ENCODE measurements around the gene CACNA2D2. TPM values are rescaled to one million over a fixed set of nuclear protein-coding genes. Genes with fewer than 3 reads are reported as not detected.

Gene CACNA2D2
- not detected in 2 replicates for total RNA-seq (2014; rRNA removed; shearing (Covaris generic))

DNA sequence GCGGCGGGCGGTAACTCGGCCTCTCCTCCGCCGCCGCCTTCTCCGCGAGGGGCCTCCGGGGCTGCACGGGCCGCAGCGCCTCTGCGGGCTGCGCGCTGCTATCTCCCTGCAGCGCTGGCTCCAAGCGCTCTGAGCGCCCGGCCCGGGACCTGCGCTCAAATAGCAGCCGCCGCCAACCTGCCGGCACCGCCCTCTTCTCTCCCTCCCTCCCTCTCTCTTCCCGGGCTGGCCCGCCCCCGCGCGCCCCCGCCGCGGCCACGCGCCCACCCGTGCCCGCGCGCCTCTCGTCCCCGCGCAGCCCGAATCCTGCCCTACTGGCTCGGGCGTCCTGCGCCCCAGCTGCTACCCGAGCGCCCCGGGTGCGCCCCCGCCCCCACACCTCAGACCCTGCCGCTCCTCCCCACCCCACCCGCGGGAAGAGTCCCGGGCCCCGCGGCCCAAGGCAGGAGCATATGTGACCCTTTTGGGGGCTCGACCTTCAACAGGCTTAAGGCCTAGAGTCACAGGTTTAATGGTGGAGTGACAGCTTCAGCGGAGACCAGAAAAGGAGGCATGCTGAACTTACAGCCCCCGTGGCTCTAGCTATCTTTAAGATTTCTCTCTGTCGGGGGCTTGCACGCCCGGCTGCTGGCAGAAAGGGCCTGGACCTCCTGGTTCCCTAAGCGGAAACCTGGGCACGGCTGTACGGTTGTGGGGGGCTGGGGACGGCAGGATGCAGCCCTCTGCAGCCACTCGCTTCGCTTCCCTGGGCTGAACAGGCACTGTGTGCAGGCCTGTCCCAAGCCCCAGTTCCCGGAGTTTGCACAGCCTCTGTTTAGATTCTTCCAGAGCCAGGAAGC lies at the start of gene CACNA2D2:
Gene CACNA2D2, minus strand, starts transcription at position 131 of the 839 bp plus-strand sequence. CDS start 211 bp downstream, outside the sequence.
- DNase-seq (ENCODE audit: low read depth in 1 of 2, low spot score in 2 of 2) = no peak

DNA sequence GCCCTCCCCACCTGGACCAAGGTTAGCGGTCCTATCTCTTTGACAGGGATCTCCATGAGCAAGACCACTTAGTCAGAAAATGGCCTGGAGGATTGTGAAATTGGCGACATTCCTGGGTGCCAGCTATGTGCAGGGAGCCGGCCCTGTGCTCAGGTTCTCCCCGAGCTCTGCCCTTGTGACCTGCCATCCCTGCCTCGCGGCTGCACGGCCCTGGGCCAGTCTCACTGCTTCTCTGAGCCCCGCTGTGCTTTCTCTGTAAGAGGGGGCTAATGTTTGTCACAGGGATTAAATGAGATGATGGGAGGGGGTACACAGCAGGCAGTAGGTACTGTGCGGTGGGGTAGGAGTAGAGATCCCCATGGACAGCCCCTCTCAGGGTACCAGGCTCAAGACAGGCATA lies 49.2 kb upstream of the CACNA2D2 start:
- Histone ChIP-seq H3K9me3 (replicated peaks) (no peaks in the 10 kb centered on the region), H3K27ac (no peak overlapping the region), H3K4me3 (no peak overlapping the region), H3K4me1 (replicated peaks) (no peaks in the 10 kb centered on the region), H3K36me3 (no peaks in the 10 kb centered on the region), H3K27me3 (replicated peaks) (peaks cover 4% of the 10 kb centered on the region; the same call in 1 of the 2 replicates)
- no peak for DNase-seq (ENCODE audit: low read depth in 1 of 2, low spot score in 2 of 2)

More for the DNA sequence above, at the start of gene CACNA2D2:
- Histone ChIP-seq H3K4me3 (no peak within 1 kb of the TSS), H3K9me3 (replicated peaks) (no peaks in the 10 kb centered on the region), H3K27ac (no peak within 1 kb of the TSS), H3K36me3 (no peaks in the 10 kb centered on the region), H3K4me1 (replicated peaks) (peaks cover 4% of the 10 kb centered on the region), H3K27me3 (replicated peaks) (peaks cover 43% of the 10 kb centered on the region)

DNA sequence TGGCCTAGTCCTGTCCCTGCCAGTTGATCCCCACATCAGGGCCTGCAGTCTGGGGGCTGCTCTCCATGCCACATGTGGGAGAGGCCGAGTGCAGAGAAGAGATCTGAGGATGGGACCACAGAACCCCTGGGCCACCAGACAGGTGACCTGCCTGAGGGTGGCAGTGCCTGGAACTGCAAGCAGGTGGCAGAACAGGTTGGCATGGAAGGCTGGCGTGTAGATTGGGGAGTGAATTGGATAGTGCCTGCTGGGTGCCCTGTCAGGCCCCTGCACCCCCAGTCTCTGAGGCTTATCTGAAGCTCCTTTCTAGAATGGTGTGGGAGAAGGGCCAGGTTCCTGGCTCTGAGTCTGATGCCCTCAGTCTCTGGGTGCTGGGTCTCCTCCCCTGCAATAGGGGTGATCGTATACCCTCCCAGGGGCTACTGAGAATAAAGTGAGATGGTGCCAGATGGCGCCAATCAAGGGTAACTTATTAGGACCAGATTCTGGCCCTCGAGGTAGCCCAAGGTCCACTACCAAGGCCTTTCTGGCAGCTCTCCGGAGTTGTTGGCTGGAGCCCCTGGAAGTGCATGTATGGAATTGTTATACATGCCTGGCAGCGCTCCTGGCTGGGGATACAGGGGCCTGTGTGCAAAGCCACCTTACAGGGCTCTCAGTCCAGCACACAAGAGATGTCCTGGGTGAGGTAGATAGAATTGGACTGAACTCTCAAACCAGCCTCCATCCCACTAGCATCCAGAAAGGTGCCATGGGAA lies 48.4 kb upstream of the CACNA2D2 start:
- Histone ChIP-seq H3K9me3 (replicated peaks) (no peaks in the 10 kb centered on the region), H3K27me3 (replicated peaks) (peaks cover 4% of the 10 kb centered on the region; the same call in 1 of the 2 replicates), H3K36me3 (no peaks in the 10 kb centered on the region), H3K4me3 (no peak overlapping the region), H3K4me1 (replicated peaks) (no peaks in the 10 kb centered on the region), H3K27ac (no peak overlapping the region)
- no peak for DNase-seq (ENCODE audit: low read depth in 1 of 2, low spot score in 2 of 2)

DNA sequence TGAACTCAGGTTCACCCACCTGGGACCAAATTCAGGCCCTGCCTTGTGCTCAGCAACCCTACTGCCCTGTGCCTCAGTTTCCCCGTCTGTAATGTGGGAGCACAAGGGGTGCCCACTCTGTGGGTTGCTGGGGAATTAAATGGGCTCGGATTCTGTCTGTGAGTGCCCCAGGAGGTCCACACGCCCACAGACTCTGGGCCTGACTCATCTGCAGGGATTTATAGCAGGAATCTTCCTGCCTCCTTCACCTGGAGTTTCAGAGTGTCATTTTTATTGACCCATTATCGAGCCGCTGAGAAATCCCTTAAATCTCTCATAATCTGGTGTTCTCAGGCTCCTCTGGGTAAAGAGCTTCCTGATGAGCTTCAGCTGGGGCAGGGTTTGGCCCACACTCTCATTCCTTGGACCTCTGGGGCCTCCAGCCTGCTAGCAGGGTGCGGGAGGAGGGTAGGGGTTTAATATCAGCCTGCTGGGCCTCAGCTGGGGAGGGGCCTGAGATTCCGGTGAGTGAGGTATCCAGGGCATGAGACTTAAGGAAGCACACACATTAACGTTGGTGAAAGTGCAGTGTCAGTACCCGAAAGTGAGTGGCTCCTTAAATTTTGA lies 47.7 kb upstream of the CACNA2D2 start:
- peaks cover 4% of the 10 kb centered on the region; the same call in 1 of the 2 replicates for H3K27me3 ChIP-seq (replicated peaks)
- DNase-seq (ENCODE audit: low read depth in 1 of 2, low spot score in 2 of 2) = no peak
- H3K27ac ChIP-seq = no peak overlapping the region
- no peaks in the 10 kb centered on the region for H3K4me1 ChIP-seq (replicated peaks)
- no peak overlapping the region for H3K4me3 ChIP-seq
- no peaks in the 10 kb centered on the region for H3K36me3 ChIP-seq
- H3K9me3 ChIP-seq (replicated peaks) = no peaks in the 10 kb centered on the region

DNA sequence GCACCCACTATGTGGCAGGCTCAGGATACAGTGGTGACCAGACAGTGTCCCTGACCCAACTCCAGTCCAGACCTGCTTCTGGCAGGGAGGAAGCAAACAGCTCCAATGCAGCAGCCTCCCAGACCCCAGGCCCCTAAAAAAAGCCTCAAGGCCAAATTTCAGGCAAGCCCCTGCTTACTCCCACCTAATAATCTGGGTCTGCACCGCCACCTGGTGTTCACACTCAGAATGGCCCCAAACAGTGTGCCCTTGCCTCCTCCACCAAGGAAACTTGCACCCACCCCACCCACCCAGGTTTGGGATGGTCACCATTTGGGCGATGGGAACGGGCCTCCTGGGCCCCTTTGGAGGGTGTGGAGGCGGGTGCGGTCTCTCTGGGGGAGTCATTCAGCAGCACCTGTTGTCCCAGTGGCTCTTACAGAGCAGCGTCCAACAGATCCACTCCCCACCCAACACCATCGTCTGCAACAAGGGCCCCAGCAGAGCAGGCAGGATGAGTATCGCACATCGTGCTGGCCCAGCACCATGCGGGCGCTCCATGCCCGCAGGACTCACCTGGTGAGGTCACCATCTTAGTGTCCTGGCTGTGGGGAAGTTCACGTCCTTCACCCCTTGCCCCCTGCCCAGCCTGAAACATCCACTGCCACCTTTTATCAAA lies 46.8 kb upstream of the CACNA2D2 start:
- Histone ChIP-seq H3K4me1 (replicated peaks) (no peaks in the 10 kb centered on the region), H3K27ac (no peak overlapping the region), H3K36me3 (no peaks in the 10 kb centered on the region), H3K27me3 (replicated peaks) (peaks cover 4% of the 10 kb centered on the region; the same call in 1 of the 2 replicates), H3K9me3 (replicated peaks) (no peaks in the 10 kb centered on the region), H3K4me3 (no peak overlapping the region)
- DNase-seq (ENCODE audit: low read depth in 1 of 2, low spot score in 2 of 2) = peak; percentile 12 to 53

DNA sequence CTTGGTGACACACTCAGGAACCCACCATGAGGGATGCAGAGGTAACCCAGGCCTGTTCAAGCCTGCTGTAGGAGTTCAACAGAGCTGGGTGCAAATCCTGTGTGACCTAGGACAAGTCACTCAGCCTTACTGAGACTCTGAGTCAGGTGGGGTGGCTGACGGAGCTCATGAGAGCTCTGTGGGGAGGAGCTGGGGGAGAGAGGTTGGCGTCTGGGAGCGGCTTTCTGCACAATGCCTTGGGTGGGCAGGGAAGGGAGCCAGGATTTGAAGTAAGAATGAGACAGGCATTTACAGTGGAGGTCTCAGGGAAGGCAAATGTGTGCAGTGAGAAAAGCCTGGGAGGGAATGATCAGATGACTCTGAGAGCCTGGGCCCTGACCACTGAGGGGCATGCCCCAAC lies 45.8 kb upstream of the CACNA2D2 start:
- H3K9me3 ChIP-seq (replicated peaks) = no peaks in the 10 kb centered on the region
- no peak for DNase-seq (ENCODE audit: low read depth in 1 of 2, low spot score in 2 of 2)

DNA sequence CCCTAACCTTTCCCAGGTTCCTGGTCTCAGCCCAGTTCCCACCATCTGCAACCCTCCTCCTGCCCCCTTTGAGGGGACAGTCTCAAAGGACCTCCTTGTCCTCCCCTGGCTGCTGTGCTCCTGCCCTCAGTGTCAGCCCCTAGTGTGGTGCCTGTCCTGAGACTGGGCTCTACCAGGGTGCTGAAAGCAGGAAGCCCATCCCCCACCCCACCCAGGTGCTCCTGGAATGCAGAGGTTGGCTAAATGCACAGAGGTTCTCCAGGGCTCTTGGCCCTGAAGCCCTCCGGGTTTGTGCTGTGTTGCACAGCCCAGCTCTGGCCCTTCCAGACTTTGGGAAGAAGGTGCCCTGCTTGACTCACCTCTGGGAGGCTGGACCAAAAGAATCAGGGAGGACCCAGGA lies 42.3 kb upstream of the CACNA2D2 start:
- H3K27ac ChIP-seq = no peak overlapping the region
- DNase-seq (ENCODE audit: low read depth in 1 of 2, low spot score in 2 of 2) = no peak

More for the DNA sequence above, 45.8 kb upstream of the CACNA2D2 start:
- Histone ChIP-seq H3K27me3 (replicated peaks) (0 out of 2 replicates have a peak, but pooled peaks cover under 1% of the 10 kb centered on the region), H3K4me3 (no peak overlapping the region), H3K4me1 (replicated peaks) (no peaks in the 10 kb centered on the region), H3K27ac (no peak overlapping the region), H3K36me3 (no peaks in the 10 kb centered on the region)

DNA sequence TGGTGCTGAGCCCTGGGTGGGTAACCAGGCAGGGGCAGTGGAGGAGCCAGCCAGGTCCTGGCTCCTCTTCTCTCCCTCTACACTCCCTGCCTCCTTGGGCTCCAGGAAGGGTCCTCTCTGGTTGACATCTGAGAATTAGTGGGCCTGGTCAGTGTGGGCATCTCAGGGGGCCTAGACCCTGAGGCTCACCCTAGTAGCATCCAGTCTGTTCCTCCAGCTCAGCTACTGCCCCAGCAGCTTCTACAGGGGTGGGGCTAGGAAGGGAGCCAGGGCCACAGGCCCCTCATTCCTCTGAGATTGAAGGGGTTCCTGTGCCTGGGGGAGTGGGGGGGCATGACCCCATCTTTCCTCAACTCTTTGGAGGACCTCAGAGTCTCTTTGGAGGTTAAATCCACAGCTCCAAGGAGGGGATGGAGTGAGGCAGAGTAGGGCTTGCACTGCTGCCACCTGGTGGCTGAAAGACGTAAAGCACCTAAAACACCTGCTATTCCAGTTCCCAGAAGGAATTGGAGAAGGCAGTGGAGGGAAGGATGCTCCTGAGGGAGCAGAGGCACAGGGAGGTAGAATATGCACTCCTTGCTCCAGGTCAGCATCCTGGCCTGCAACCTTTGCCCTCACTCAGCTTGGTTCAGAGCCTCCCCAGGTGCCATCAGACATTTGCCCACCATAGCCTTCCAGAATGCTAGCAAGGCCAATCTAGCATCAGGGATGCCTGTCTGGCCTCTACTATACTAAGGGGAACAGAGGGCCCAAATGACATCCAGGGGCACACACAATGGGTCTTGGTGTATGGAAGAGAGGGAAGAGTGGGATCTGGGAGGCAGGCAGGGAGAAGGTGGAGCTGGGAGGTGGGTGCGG lies 39.0 kb upstream of the CACNA2D2 start:
- DNase-seq (ENCODE audit: low read depth in 1 of 2, low spot score in 2 of 2) = peak; percentile 34 to 54
- H3K4me3 ChIP-seq = no peak overlapping the region

More for the DNA sequence above, 42.3 kb upstream of the CACNA2D2 start:
- H3K4me1 ChIP-seq (replicated peaks) = no peaks in the 10 kb centered on the region
- H3K9me3 ChIP-seq (replicated peaks) = no peaks in the 10 kb centered on the region
- no peaks in the 10 kb centered on the region for H3K27me3 ChIP-seq (replicated peaks)
- H3K36me3 ChIP-seq = no peaks in the 10 kb centered on the region
- no peak overlapping the region for H3K4me3 ChIP-seq

DNA sequence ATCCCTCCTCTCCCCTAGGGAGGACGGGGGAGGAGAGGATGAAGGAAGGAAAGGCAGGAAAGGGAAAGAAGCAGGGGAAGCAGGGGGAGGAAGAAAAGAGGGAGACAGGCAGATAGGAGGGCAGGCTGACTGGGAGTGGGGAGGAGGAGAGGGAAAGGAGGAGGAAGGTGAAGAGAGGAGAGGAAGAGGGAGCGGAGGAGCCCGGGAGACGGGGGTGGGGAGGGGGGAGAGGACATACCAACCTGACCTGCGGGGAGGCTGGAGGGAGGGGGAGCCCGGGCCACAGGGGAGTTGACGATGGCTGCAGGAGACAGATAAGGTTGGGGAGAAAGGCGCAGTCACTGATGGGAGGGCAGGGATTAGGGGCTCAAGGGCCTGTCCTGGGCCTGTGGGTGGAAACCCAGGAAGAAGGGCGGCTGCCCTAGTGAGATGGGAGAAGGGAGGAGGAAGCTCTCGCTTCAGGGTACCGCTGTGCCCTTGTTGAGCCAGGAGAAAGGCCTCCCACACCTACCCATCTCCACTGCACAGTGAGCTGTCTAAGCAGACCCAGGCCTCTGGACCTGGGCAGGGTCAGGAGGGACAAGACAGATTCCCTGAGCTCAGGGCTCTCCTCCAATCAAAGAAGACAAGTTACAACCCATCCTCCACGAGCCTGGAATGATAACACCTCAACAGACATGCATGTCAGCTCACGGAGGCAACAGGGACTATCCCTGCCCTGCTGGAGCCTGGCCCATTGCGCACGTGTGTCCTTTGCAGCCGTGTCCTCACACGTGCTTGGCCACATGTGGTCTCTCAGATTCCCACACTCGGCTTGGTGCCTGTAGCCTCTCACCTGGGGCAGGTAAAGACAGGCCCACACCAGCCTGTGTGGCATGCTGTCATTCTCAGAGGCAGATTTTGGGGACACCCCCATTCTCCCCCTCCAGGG lies 36.2 kb upstream of the CACNA2D2 start:
- H3K36me3 ChIP-seq = no peaks in the 10 kb centered on the region
- H3K27me3 ChIP-seq (replicated peaks) = no peaks in the 10 kb centered on the region; the same call in 1 of the 2 replicates
- H3K4me1 ChIP-seq (replicated peaks) = no peaks in the 10 kb centered on the region
- H3K9me3 ChIP-seq (replicated peaks) = no peaks in the 10 kb centered on the region
- no peak overlapping the region for H3K4me3 ChIP-seq
- no peak for DNase-seq (ENCODE audit: low read depth in 1 of 2, low spot score in 2 of 2)
- H3K27ac ChIP-seq = no peak overlapping the region

More for the DNA sequence above, 39.0 kb upstream of the CACNA2D2 start:
- Histone ChIP-seq H3K27me3 (replicated peaks) (no peaks in the 10 kb centered on the region), H3K9me3 (replicated peaks) (no peaks in the 10 kb centered on the region), H3K36me3 (no peaks in the 10 kb centered on the region), H3K27ac (no peak overlapping the region), H3K4me1 (replicated peaks) (no peaks in the 10 kb centered on the region)

DNA sequence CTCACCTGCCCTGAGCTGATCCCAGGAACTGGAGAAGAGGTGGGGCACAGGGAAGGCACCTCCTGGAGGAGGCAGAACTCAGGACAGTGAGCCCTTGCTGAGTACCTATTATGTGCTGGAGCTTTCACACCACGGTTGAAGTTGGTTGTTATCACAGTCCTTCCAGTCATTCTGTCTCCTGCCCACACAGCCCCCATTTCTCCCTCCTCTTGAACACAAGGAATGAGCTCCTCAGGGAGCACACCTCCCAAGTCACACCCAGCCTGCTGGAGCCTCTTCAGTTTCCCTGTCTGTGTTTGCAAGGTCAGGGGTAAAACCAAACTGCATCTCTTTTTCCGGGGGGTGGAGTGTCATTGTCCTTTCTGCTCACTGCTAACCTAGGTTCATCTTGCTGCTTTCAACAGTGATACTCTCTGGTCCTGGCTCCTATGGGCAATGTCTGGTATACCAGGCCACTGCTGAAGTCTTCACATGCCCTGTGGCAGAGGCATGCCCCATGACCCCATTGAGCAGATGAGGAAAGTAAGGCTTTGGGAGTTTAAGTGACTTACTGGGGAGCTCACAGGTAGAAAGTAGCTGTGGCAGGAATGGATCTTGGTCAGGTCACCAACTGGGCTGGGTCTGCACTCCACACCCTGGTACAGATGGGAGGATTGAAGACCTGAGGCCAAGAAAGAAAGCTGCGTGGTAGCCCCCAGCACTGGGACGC lies 34.1 kb upstream of the CACNA2D2 start:
- Histone ChIP-seq H3K9me3 (replicated peaks) (no peaks in the 10 kb centered on the region), H3K4me1 (replicated peaks) (no peaks in the 10 kb centered on the region), H3K27ac (no peak overlapping the region), H3K36me3 (no peaks in the 10 kb centered on the region), H3K4me3 (no peak overlapping the region), H3K27me3 (replicated peaks) (no peaks in the 10 kb centered on the region; the same call in 1 of the 2 replicates)
- no peak for DNase-seq (ENCODE audit: low read depth in 1 of 2, low spot score in 2 of 2)

DNA sequence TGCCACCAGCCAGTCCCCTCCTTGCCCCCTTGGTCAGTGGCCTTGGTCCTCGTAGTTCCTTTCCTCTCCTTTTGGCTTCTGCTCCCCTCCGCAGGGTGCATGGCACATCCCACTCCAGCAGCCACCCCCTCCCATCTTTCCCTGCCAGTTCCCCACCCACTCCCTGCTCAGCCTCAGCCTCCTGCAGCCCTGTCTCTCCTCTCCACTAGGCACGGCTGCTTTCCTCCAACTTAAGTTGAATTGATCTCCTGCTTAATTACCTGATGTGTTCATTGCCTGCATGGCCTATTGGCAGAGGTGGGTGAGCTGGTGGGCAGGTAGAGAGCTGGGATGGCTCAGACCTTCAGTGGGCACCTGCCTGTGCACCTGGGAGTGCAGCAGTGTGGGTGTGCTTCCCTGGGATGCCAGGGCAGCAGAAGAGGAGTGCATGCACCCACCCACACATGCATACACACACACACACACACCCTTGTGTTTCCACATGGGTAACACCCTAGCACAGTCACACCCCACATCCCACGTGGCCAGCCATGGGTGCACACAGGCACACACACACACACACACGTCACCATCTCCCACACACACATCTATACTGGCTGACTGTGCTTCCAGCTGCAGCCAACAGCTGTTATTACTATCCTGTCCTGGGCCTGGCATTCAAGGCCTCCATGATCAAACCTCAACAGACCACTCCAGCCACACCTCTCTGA lies 33.2 kb upstream of the CACNA2D2 start:
- H3K4me1 ChIP-seq (replicated peaks) = no peaks in the 10 kb centered on the region
- no peaks in the 10 kb centered on the region for H3K36me3 ChIP-seq
- H3K4me3 ChIP-seq = no peak overlapping the region
- no peak overlapping the region for H3K27ac ChIP-seq
- H3K9me3 ChIP-seq (replicated peaks) = no peaks in the 10 kb centered on the region
- DNase-seq (ENCODE audit: low read depth in 1 of 2, low spot score in 2 of 2) = no peak
- no peaks in the 10 kb centered on the region; the same call in 1 of the 2 replicates for H3K27me3 ChIP-seq (replicated peaks)

Data from SJSA1 (cell line).